Trophoblast cell (in vitro differentiated cells and primary cell): ENCODE measurements around the gene FGGY.

Experiments
- DNase-seq, 2 donors: peaks; one replicate each; pipeline ENCODE4 v3.0.0-alpha.2; 2016
- H2AFZ ChIP-seq: 2 replicates; pipeline ENCODE4 v1.6.1; 2013; ENCODE audit warnings: low read length, moderate library complexity, mild to moderate bottlenecking; ENCODE audit not compliant: insufficient read depth, poor library complexity
- H2AK5ac ChIP-seq: 2 replicates; pipeline ENCODE4 v1.6.1; 2013; ENCODE audit warnings: mild to moderate bottlenecking, low read length
- H2BK120ac ChIP-seq: 2 replicates; pipeline ENCODE4 v1.6.1; 2013; ENCODE audit warnings: low read length, mild to moderate bottlenecking, moderate library complexity; ENCODE audit not compliant: insufficient read depth, poor library complexity
- H2BK12ac ChIP-seq: 2 replicates; pipeline ENCODE4 v1.6.1; 2013; ENCODE audit warnings: mild to moderate bottlenecking, low read length, moderate library complexity
- H2BK5ac ChIP-seq: 2 replicates; pipeline ENCODE4 v1.6.1; 2013; ENCODE audit warnings: low read length, low read depth, moderate library complexity, mild to moderate bottlenecking; ENCODE audit not compliant: poor library complexity
- H3K14ac ChIP-seq: 2 replicates; pipeline ENCODE4 v1.6.1; 2013; ENCODE audit warnings: mild to moderate bottlenecking, low read length
- H3K18ac ChIP-seq: 2 replicates; pipeline ENCODE4 v1.6.1; 2013; ENCODE audit warnings: mild to moderate bottlenecking, low read length
- H3K23ac ChIP-seq: 2 replicates; pipeline ENCODE4 v1.6.1; 2013; ENCODE audit warnings: low read length
- H3K27ac ChIP-seq: 2 replicates; pipeline ENCODE4 v1.5.1; 2013; ENCODE audit warnings: low read depth, mild to moderate bottlenecking, inconsistent platforms, low read length, moderate library complexity
- H3K27me3 ChIP-seq: 2 replicates; pipeline ENCODE4 v1.6.1; 2013; ENCODE audit warnings: inconsistent platforms, mild to moderate bottlenecking, low read length, moderate library complexity; ENCODE audit not compliant: insufficient read depth
- H3K36me3 ChIP-seq, 2 experiments: 1 replicate in 1 of 2; 2 replicates in 1 of 2; pipeline ENCODE4 v1.6.1; 2013; ENCODE audit warnings: low read length in 2 of 2, mild to moderate bottlenecking in 2 of 2, moderate library complexity in 1 of 2; ENCODE audit not compliant: insufficient read depth in 2 of 2, control insufficient read depth in 1 of 2
- H3K4ac ChIP-seq: 2 replicates; pipeline ENCODE4 v1.6.1; 2013; ENCODE audit warnings: low read depth, mild to moderate bottlenecking, low read length, moderate library complexity
- H3K4me1 ChIP-seq, 2 experiments: 1 replicate in 1 of 2; 2 replicates in 1 of 2; pipeline ENCODE4 v1.6.1; 2013; ENCODE audit warnings: low read length in 2 of 2, mild to moderate bottlenecking in 2 of 2, moderate library complexity in 1 of 2; ENCODE audit not compliant: insufficient read depth in 2 of 2, control insufficient read depth in 1 of 2
- H3K4me2 ChIP-seq: 2 replicates; pipeline ENCODE4 v1.6.1; 2013; ENCODE audit warnings: inconsistent platforms, mild to moderate bottlenecking, low read length, moderate library complexity
- H3K4me3 ChIP-seq: 2 replicates; pipeline ENCODE4 v1.5.1; 2013; ENCODE audit warnings: mild to moderate bottlenecking, low read depth, low read length, inconsistent platforms
- H3K79me1 ChIP-seq: one replicate; pipeline ENCODE4 v1.6.1; 2013; ENCODE audit warnings: low read length
- H3K79me2 ChIP-seq: 2 replicates; pipeline ENCODE4 v1.6.1; 2013; ENCODE audit warnings: low read length, mild to moderate bottlenecking; ENCODE audit not compliant: control insufficient read depth, insufficient read depth, poor library complexity
- H3K9ac ChIP-seq: 2 replicates; pipeline ENCODE4 v1.6.1; 2013; ENCODE audit warnings: mild to moderate bottlenecking, low read length
- H3K9me3 ChIP-seq: 2 replicates; pipeline ENCODE4 v1.6.1; 2013; ENCODE audit warnings: low read depth, mild to moderate bottlenecking, control low read depth, inconsistent platforms, low read length; ENCODE audit not compliant: insufficient read depth
- H4K12ac ChIP-seq: 2 replicates; pipeline ENCODE4 v1.6.1; 2013; ENCODE audit warnings: low read depth, mild to moderate bottlenecking, low read length, moderate library complexity
- H4K8ac ChIP-seq: 2 replicates; pipeline ENCODE4 v1.6.1; 2013; ENCODE audit warnings: low read depth, mild to moderate bottlenecking, low read length, moderate library complexity
- H4K91ac ChIP-seq: one replicate; pipeline ENCODE4 v1.6.1; 2013; ENCODE audit warnings: low read depth, mild to moderate bottlenecking, low read length, moderate library complexity
- WGBS: extraction: QIAGEN DNeasy Blood & Tissue Kit; methylation state at CpG from one replicate; pipeline ENCODE4 v1.1.7; 2013; ENCODE audit warnings: missing lambda C conversion rate; ENCODE audit not compliant: insufficient read length, insufficient coverage; ENCODE audit errors: extremely low coverage; 5-methylcytosine and 5-hydroxymethylcytosine counted together

Gene FGGY

DNA sequence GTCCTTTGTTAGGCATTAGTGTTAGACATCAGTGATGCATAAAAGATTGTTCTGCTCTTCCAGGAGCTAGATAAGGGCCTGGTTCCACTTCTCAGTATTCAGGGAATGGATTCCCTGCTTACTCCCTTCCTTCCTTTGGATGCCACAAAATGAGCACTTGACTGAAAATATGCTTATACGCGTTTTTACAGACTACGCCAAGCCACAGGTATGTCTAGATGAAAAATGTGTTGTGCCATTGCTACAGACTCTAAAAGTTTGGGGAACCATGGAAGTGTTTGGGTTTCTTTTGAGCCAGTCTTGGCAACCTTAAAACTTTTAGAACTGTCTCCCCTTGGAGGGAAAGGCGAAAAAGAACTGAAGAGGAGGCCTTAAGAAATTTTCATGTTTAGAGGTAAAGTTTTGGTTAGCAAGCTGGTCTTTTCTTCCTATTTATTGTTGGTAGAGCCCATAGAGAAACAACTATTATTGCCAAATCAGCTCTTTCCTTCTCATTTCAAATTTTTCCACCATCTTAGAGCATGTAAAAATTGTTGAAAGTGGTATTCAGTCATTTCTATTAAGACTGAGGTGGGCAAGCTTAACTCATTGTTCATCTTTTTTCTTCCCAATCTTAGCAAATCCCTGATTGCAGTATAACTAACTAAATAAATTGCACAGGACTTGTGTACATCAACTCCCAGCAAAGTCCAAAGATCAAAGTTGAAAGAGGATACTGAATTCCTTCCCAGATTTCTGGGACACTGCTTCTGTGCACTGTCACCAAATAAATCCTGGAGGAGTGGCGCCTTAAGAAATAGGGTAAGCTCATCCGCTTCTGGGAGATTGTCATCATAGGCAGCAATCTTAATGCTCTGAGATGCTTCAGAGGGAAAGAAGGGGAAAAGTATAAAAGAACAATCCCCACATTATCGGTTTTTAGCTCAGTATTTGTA lies 18.9 kb downstream of the FGGY start:
- Histone ChIP-seq H3K14ac (no peak overlapping the region), H4K8ac (no peak overlapping the region), H3K4ac (no peak overlapping the region), H4K12ac (no peak overlapping the region), H2AFZ (no peak overlapping the region), H3K9ac (no peak overlapping the region), H3K18ac (no peak overlapping the region), H2AK5ac (no peak overlapping the region), H3K36me3 (no peaks in the 10 kb centered on the region), H2BK120ac (no peak overlapping the region), H3K4me1 (peaks cover 0 to 2% of the 10 kb centered on the region in 2 experiments), H2BK5ac (no peak overlapping the region), H3K79me2 (no peaks in the 10 kb centered on the region), H3K79me1 (peaks cover 2% of the 10 kb centered on the region), H3K27me3 (no peaks in the 10 kb centered on the region), H3K4me3 (no peak overlapping the region), H3K27ac (no peak overlapping the region), H3K4me2 (no peak overlapping the region), H4K91ac (no peak overlapping the region), H3K23ac (no peak overlapping the region), H2BK12ac (no peak overlapping the region), H3K9me3 (no peaks in the 10 kb centered on the region)
- WGBS, result no CpG with 5 or more reads among the region's 7 CpGs
- DNase-seq, result no peak

DNA sequence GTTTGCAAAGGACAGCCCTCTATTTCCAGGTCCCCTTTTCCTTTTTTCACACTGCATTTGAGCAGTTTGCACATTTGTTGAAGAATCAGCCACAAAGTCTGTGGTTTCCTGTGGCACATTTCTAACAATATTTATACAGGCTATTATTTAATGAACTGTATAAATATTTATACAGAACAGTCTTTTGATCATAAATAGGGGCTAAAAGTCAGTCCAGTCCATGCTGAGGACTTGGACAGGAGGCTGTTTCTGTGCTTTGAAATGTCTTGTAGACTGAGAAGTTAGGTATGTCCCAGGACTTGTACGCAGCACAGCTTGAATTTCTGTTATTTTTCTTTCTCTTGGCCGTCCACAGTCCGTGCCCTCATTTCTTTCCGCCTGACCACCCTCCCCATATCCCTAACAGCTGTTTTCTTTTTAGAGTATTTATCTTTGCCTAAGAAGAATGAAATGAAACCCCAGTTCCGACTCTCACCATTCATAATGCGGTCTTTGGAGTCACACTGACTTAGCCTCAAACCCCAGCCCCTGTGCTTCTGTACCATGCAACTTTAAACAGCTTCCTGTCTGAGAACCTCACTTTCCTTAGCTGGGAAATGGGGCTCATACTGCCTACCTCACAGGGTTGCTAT lies 19.7 kb downstream of the FGGY start:
- Histone ChIP-seq H2BK120ac (no peak overlapping the region), H3K79me1 (peaks cover 2% of the 10 kb centered on the region), H3K9me3 (no peaks in the 10 kb centered on the region), H3K79me2 (no peaks in the 10 kb centered on the region), H4K8ac (no peak overlapping the region), H3K27ac (no peak overlapping the region), H3K9ac (no peak overlapping the region), H3K4me3 (no peak overlapping the region), H3K36me3 (no peaks in the 10 kb centered on the region), H3K27me3 (no peaks in the 10 kb centered on the region), H2BK5ac (no peak overlapping the region), H3K14ac (no peak overlapping the region), H2BK12ac (no peak overlapping the region), H4K91ac (no peak overlapping the region), H2AK5ac (no peak overlapping the region), H3K23ac (no peak overlapping the region), H3K18ac (no peak overlapping the region), H3K4me1 (peaks cover 0 to 2% of the 10 kb centered on the region in 2 experiments), H3K4ac (no peak overlapping the region), H2AFZ (no peak overlapping the region), H4K12ac (no peak overlapping the region), H3K4me2 (no peak overlapping the region)
- WGBS, result no CpG with 5 or more reads among the region's 6 CpGs
- DNase-seq, result no peak

DNA sequence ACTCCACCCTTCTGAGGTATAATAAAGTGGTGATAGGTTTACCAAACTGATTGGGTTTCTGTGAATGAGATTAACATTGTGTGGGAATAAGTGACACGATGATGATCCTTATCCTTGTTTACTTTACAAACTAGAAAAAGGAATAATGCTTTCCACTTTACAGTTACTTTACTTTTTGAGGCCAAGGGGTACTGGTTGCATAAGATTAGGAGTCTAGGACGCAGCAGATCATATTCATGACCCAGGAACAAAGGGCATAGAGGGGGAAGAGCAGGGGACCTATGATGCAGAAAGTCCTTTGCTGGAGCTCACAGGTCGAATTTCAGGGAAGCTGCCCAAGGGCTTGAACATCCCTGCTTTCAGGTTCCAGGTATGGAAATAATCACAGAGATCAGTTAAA lies 20.4 kb downstream of the FGGY start:
- no peak for DNase-seq
- Histone ChIP-seq H3K23ac (no peak overlapping the region), H4K91ac (no peak overlapping the region), H3K9me3 (no peaks in the 10 kb centered on the region), H2BK5ac (no peak overlapping the region), H3K36me3 (no peaks in the 10 kb centered on the region), H4K12ac (no peak overlapping the region), H3K79me1 (peaks cover 2% of the 10 kb centered on the region), H2BK12ac (no peak overlapping the region), H3K4me2 (no peak overlapping the region), H2BK120ac (no peak overlapping the region), H3K79me2 (no peaks in the 10 kb centered on the region), H3K4ac (no peak overlapping the region), H3K27ac (no peak overlapping the region), H3K18ac (no peak overlapping the region), H2AFZ (no peak overlapping the region), H3K14ac (no peak overlapping the region), H4K8ac (no peak overlapping the region), H3K9ac (no peak overlapping the region), H3K4me3 (no peak overlapping the region), H2AK5ac (no peak overlapping the region), H3K27me3 (no peaks in the 10 kb centered on the region), H3K4me1 (peaks cover 0 to 2% of the 10 kb centered on the region in 2 experiments)
- no CpG with 5 or more reads among the region's 3 CpGs for WGBS

GRCh38 chr1:59317780-59318179 lies 20.9 kb downstream of the FGGY start:
- DNase-seq, result no peak
- no peak overlapping the region for H3K4me2 ChIP-seq
- H3K9ac ChIP-seq, result no peak overlapping the region

More at GRCh38 chr1:59317780-59318179, 20.9 kb downstream of the FGGY start:
- Histone ChIP-seq H3K79me1 (peaks cover 2% of the 10 kb centered on the region), H2AFZ (no peak overlapping the region), H3K9me3 (no peaks in the 10 kb centered on the region), H2AK5ac (no peak overlapping the region), H3K4me3 (no peak overlapping the region), H3K27me3 (no peaks in the 10 kb centered on the region), H3K79me2 (no peaks in the 10 kb centered on the region), H3K4me1 (peaks cover 0 to 2% of the 10 kb centered on the region in 2 experiments), H3K27ac (no peak overlapping the region), H2BK5ac (no peak overlapping the region), H3K23ac (no peak overlapping the region), H4K8ac (no peak overlapping the region), H4K12ac (no peak overlapping the region), H3K18ac (no peak overlapping the region), H2BK12ac (no peak overlapping the region), H3K36me3 (no peaks in the 10 kb centered on the region), H3K14ac (no peak overlapping the region), H2BK120ac (no peak overlapping the region), H4K91ac (no peak overlapping the region), H3K4ac (no peak overlapping the region)
- no CpG with 5 or more reads among the region's 2 CpGs for WGBS
